Hepatocyte (in vitro differentiated cells): ENCODE data around the gene NTSR1. TPM values are rescaled to one million over a fixed set of nuclear protein-coding genes. Genes with fewer than 3 reads are reported as not detected.

Experiments
- DNase-seq: peaks from one replicate; pipeline ENCODE4 v3.0.0-alpha.2; 2016; ENCODE audit warnings: low spot score
- H2AFZ ChIP-seq: fragments of 200-600 bp; sonication (generic); 2 replicates; pipeline ENCODE4 v1.6.0; 2016; ENCODE audit warnings: antibody characterized with exemption, mild to moderate bottlenecking
- H3K27ac ChIP-seq: fragments of 200-600 bp; sonication (generic); 2 replicates; pipeline ENCODE4 v1.5.1; 2016; ENCODE audit warnings: mild to moderate bottlenecking
- H3K27me3 ChIP-seq: fragments of 200-600 bp; sonication (generic); 2 replicates; pipeline ENCODE4 v1.6.1; 2016
- H3K36me3 ChIP-seq: fragments of 200-600 bp; sonication (generic); replicated peaks from 2 replicates; pipeline ENCODE4 v1.5.1; 2016; ENCODE audit warnings: low read depth; ENCODE audit not compliant: insufficient read depth
- H3K4me1 ChIP-seq: fragments of 200-600 bp; sonication (generic); 2 replicates; pipeline ENCODE4 v1.5.1; 2016; ENCODE audit warnings: mild to moderate bottlenecking, moderate library complexity; ENCODE audit not compliant: insufficient read depth
- H3K4me2 ChIP-seq: fragments of 200-600 bp; sonication (generic); 2 replicates; pipeline ENCODE4 v1.6.0; 2016
- H3K4me3 ChIP-seq: fragments of 200-600 bp; sonication (generic); 2 replicates; pipeline ENCODE4 v1.5.1; 2016; ENCODE audit warnings: mild to moderate bottlenecking
- H3K79me2 ChIP-seq: fragments of 200-600 bp; sonication (generic); 2 replicates; pipeline ENCODE4 v1.6.0; 2017; ENCODE audit warnings: mild to moderate bottlenecking
- H3K9me2 ChIP-seq: fragments of 200-600 bp; sonication (generic); replicated peaks from 2 replicates; pipeline ENCODE4 v1.6.0; 2017; ENCODE audit warnings: mild to moderate bottlenecking; ENCODE audit not compliant: insufficient read depth
- H3K9me3 ChIP-seq: fragments of 200-600 bp; sonication (generic); 2 replicates; pipeline ENCODE4 v1.5.1; 2016; ENCODE audit warnings: low read depth, mild to moderate bottlenecking
- H4K20me1 ChIP-seq: fragments of 200-600 bp; sonication (generic); 2 replicates; pipeline ENCODE4 v1.6.0; 2016; ENCODE audit warnings: mild to moderate bottlenecking; ENCODE audit not compliant: insufficient read depth, poor library complexity, severe bottlenecking
- EZH2 ChIP-seq: fragments of 200-600 bp; sonication (generic); IDR thresholded peaks from 2 replicates; pipeline ENCODE4 v1.6.1; 2016; ENCODE audit warnings: antibody characterized with exemption, mild to moderate bottlenecking, borderline replicate concordance
- EZH2phosphoT487 ChIP-seq: fragments of 200-600 bp; sonication (generic); IDR thresholded peaks from one replicate; pipeline ENCODE4 v1.6.1; 2018; ENCODE audit warnings: antibody characterized with exemption, mild to moderate bottlenecking, low read depth, moderate library complexity; ENCODE audit not compliant: unreplicated experiment, severe bottlenecking
- WGBS: methylation state at CpG from one replicate; pipeline ENCODE4 v1.1.6; 2016; ENCODE audit warnings: low lambda C conversion rate; ENCODE audit errors: missing lambda C conversion rate; 5-methylcytosine and 5-hydroxymethylcytosine counted together
- polyA plus RNA-seq: library from polyadenylated mRNA; unstranded; fragments of >200 nt; fragmentation: Nextera tagmentation; extraction: Ambion mirVana; gene quantifications from 2 replicates; pipeline ENCODE4 v1.2.1, GENCODE V29; 2016
- total RNA-seq: library from RNA; depleted of rRNA; stranded (reverse); fragments of >200 nt; gene quantifications from 2 replicates; pipeline ENCODE4 v1.2.3, GENCODE V29; 2014
- TF ChIP-seq, protein P1 (sequence below): fragments of 200-600 bp; sonication (generic); IDR thresholded peaks from 2 replicates; pipeline ENCODE4 v1.5.1; 2016; ENCODE audit warnings: antibody characterized with exemption, mild to moderate bottlenecking; ENCODE audit not compliant: poor library complexity

The NTSR1 gene
- total and polyA plus RNA-seq, 2 experiments from 2014 or later, result 0.37 TPM; not detected in 1

DNA sequence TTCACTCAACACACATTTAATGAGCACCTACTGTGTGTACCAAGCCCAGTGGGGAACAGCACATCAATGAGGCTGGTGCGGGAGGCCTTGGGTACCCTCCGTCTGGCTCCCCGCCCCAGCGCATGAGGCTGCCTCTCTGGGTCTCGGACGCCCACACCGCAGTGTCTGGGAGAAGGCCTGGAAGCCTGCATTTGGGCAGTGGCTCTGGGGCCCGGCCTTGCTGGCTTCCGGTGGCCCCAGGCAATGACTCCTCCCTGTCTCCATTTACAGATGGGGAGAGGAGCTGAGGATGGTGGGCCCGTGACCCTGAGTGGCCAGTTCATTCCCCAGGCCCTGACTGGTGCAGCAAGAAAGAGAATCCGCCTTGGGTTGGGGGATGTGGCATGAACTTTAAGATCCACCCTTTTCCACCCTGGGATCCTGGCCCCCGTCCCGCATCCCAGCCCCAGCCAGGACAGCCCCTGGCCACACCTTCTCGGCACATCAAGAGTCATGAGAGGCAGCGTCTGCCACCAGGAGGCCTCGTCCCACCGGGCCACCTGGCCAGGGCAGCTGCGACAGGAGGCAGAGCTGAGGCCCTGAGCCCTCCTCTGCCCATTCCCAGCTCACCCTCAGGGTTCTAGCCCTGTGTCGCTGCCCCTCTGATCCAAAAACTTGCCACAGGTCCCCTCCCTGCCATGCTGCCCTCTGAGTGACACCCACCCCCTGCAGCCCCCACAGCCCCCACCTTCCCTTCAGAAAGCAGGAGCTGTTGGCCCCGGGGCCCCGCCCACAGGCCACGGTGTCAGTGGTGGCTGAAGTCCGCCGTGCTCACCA, 70.2 kb downstream of the NTSR1 start:
- no peaks in the 10 kb centered on the region for H4K20me1 ChIP-seq
- no peaks in the 10 kb centered on the region for H3K27me3 ChIP-seq
- no peaks in the 10 kb centered on the region for H3K4me1 ChIP-seq
- no peak for DNase-seq
- no peak overlapping the region for H2AFZ ChIP-seq
- H3K9me3 ChIP-seq, result no peaks in the 10 kb centered on the region
- no peak overlapping the region for H3K4me3 ChIP-seq
- H3K79me2 ChIP-seq, result no peaks in the 10 kb centered on the region
- no peak overlapping the region for H3K4me2 ChIP-seq
- no peak overlapping the region for H3K27ac ChIP-seq
- 83% methylated on average over 22 of the region's 24 CpGs for WGBS
- H3K36me3 ChIP-seq, result no peaks in the 10 kb centered on the region
- no peak for TF ChIP-seq EZH2phosphoT487
- TF ChIP-seq EZH2, result no peak
- TF ChIP-seq, protein P1, sequence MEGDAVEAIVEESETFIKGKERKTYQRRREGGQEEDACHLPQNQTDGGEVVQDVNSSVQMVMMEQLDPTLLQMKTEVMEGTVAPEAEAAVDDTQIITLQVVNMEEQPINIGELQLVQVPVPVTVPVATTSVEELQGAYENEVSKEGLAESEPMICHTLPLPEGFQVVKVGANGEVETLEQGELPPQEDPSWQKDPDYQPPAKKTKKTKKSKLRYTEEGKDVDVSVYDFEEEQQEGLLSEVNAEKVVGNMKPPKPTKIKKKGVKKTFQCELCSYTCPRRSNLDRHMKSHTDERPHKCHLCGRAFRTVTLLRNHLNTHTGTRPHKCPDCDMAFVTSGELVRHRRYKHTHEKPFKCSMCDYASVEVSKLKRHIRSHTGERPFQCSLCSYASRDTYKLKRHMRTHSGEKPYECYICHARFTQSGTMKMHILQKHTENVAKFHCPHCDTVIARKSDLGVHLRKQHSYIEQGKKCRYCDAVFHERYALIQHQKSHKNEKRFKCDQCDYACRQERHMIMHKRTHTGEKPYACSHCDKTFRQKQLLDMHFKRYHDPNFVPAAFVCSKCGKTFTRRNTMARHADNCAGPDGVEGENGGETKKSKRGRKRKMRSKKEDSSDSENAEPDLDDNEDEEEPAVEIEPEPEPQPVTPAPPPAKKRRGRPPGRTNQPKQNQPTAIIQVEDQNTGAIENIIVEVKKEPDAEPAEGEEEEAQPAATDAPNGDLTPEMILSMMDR, result no peak
- no peaks in the 10 kb centered on the region for H3K9me2 ChIP-seq

DNA sequence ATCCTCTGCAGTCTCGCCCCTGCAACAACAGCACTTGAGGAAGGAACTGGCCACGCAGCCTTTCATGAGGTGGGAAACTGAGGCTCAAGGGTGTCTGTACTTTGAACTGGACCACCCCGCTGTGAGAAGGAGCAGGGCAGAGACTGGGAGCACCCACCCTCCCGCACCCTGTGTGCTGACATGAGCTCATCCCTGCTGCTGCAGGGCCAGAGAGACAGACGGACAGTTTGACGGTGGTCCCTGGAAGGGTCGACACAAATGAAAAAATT, 70.7 kb downstream of the NTSR1 start:
- no peaks in the 10 kb centered on the region for H3K79me2 ChIP-seq
- H3K27ac ChIP-seq, result no peak overlapping the region
- TF ChIP-seq, protein P1, result no peak
- TF ChIP-seq EZH2 (no peak), EZH2phosphoT487 (no peak)
- no peaks in the 10 kb centered on the region for H3K27me3 ChIP-seq
- H2AFZ ChIP-seq, result no peak overlapping the region
- no peaks in the 10 kb centered on the region for H4K20me1 ChIP-seq
- no peaks in the 10 kb centered on the region for H3K36me3 ChIP-seq
- 93% methylated on average over 7 of the region's 7 CpGs for WGBS
- H3K4me3 ChIP-seq, result no peak overlapping the region
- no peaks in the 10 kb centered on the region for H3K9me2 ChIP-seq
- no peaks in the 10 kb centered on the region for H3K9me3 ChIP-seq
- no peaks in the 10 kb centered on the region for H3K4me1 ChIP-seq
- no peak for DNase-seq
- no peak overlapping the region for H3K4me2 ChIP-seq

- H3K9me3 ChIP-seq, result no peaks in the 10 kb centered on the region
- no peaks in the 10 kb centered on the region for H3K4me1 ChIP-seq
- H3K27me3 ChIP-seq, result no peaks in the 10 kb centered on the region
- H3K9me2 ChIP-seq, result no peaks in the 10 kb centered on the region
- no peak overlapping the region for H3K27ac ChIP-seq
- no peaks in the 10 kb centered on the region for H4K20me1 ChIP-seq
- H2AFZ ChIP-seq, result no peak overlapping the region
- 89% methylated on average over 20 of the region's 20 CpGs for WGBS
- H3K79me2 ChIP-seq, result no peaks in the 10 kb centered on the region
- H3K4me3 ChIP-seq, result no peak overlapping the region
- H3K36me3 ChIP-seq, result no peaks in the 10 kb centered on the region
- no peak for TF ChIP-seq EZH2phosphoT487
- TF ChIP-seq, protein P1, result no peak
- TF ChIP-seq EZH2, result no peak
- no peak for DNase-seq
- no peak overlapping the region for H3K4me2 ChIP-seq
Observed at GRCh38 chr20:62780204-62780603, 71.6 kb downstream of the NTSR1 start.
